IMR-90 (cell line): ENCODE results near the gene UNC79.

Experiments
- RAD21 ChIP-seq: IDR thresholded peaks from 2 replicates; pipeline ENCODE4 v1.6.1; 2012; ENCODE audit warnings: low read length, improper control_type of control experiment
- RCOR1 ChIP-seq: IDR thresholded peaks from 2 replicates; pipeline ENCODE4 v1.6.1; 2012; ENCODE audit warnings: mild to moderate bottlenecking, low read length, improper control_type of control experiment; ENCODE audit not compliant: insufficient replicate concordance
- SMC3 ChIP-seq: fragments of 150-350 bp; IDR thresholded peaks from 2 replicates; pipeline ENCODE4 v1.6.1; 2016; ENCODE audit warnings: low read depth, mild to moderate bottlenecking, antibody characterized with exemption, low read length, moderate library complexity
- TF ChIP-seq, protein P1 (sequence below): conservative IDR thresholded peaks from 2 replicates; pipeline ENCODE4 v1.5.1; 2012; ENCODE audit warnings: mild to moderate bottlenecking, low read depth, low read length, improper control_type of control experiment

DNA sequence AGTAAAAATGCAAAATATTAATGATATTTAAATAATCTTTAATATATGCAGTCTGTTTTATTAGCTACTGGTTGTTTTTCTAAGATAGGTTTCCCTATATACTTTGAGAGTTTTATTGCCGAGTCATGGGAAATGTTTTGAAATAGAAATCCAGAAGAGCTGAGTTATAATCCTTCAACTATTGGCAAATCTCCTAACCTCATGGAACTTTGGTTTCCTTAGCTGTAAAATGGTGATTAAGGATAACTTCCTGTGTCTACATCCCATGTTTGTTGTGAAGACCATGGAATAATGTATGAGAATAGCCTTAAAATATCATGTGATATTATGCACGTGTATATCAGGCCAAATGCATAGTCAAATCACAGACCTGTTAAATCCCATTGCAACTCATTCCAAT lies 51.0 kb downstream of the UNC79 start:
- TF ChIP-seq SMC3 = no peak
- TF ChIP-seq, protein P1, sequence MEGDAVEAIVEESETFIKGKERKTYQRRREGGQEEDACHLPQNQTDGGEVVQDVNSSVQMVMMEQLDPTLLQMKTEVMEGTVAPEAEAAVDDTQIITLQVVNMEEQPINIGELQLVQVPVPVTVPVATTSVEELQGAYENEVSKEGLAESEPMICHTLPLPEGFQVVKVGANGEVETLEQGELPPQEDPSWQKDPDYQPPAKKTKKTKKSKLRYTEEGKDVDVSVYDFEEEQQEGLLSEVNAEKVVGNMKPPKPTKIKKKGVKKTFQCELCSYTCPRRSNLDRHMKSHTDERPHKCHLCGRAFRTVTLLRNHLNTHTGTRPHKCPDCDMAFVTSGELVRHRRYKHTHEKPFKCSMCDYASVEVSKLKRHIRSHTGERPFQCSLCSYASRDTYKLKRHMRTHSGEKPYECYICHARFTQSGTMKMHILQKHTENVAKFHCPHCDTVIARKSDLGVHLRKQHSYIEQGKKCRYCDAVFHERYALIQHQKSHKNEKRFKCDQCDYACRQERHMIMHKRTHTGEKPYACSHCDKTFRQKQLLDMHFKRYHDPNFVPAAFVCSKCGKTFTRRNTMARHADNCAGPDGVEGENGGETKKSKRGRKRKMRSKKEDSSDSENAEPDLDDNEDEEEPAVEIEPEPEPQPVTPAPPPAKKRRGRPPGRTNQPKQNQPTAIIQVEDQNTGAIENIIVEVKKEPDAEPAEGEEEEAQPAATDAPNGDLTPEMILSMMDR = no peak
- no peak for TF ChIP-seq RAD21
- no peak for TF ChIP-seq RCOR1
